Measurements from ENCODE around the gene LRRN3.
A peak's percentile ranks its signal among the peaks of the same experiment; 100 is the strongest.

LRRN3 gene

GRCh38 chr7:111101856-111102646 lies 11.1 kb downstream of the LRRN3 start:
- DNase-seq (ENCODE audit: low read depth), result no peak
- H3K4me3 ChIP-seq (ENCODE audit: low read depth, low read length), result no peak overlapping the region

GRCh38 chr7:111103136-111103535 lies 12.2 kb downstream of the LRRN3 start:
- no peak overlapping the region for H3K4me3 ChIP-seq (ENCODE audit: low read depth, low read length)
- no peak for DNase-seq (ENCODE audit: low read depth)

- H3K4me3 ChIP-seq (ENCODE audit: low read depth, low read length), result no peak overlapping the region
- no peak for DNase-seq (ENCODE audit: low read depth)
Observed at GRCh38 chr7:111103678-111104274, 12.8 kb downstream of the LRRN3 start.

GRCh38 chr7:111104710-111105109 lies 13.8 kb downstream of the LRRN3 start:
- no peak overlapping the region for H3K4me3 ChIP-seq (ENCODE audit: low read depth, low read length)
- DNase-seq (ENCODE audit: low read depth), result no peak

GRCh38 chr7:111105269-111105668 lies 14.3 kb downstream of the LRRN3 start:
- no peak for DNase-seq (ENCODE audit: low read depth)
- H3K4me3 ChIP-seq (ENCODE audit: low read depth, low read length), result no peak overlapping the region

- DNase-seq (ENCODE audit: low read depth), result no peak
- H3K4me3 ChIP-seq (ENCODE audit: low read depth, low read length), result no peak overlapping the region
Observed at GRCh38 chr7:111107579-111107978, 16.7 kb downstream of the LRRN3 start.

GRCh38 chr7:111108000-111108399 lies 17.1 kb downstream of the LRRN3 start:
- DNase-seq (ENCODE audit: low read depth), result no peak
- H3K4me3 ChIP-seq (ENCODE audit: low read depth, low read length), result no peak overlapping the region

- no peak overlapping the region for H3K4me3 ChIP-seq (ENCODE audit: low read depth, low read length)
- DNase-seq (ENCODE audit: low read depth), result peak; percentile 23
Observed at GRCh38 chr7:111108496-111108895, 17.6 kb downstream of the LRRN3 start.

GRCh38 chr7:111112439-111112838 lies 21.5 kb downstream of the LRRN3 start:
- DNase-seq (ENCODE audit: low read depth), result no peak

GRCh38 chr7:111113263-111114017 lies 22.5 kb downstream of the LRRN3 start:
- DNase-seq (ENCODE audit: low read depth), result no peak
- H3K4me3 ChIP-seq (ENCODE audit: low read depth, low read length), result no peak overlapping the region

More at GRCh38 chr7:111112439-111112838, 21.5 kb downstream of the LRRN3 start:
- no peak overlapping the region for H3K4me3 ChIP-seq (ENCODE audit: low read depth, low read length)

- H3K4me3 ChIP-seq (ENCODE audit: low read depth, low read length), result no peak overlapping the region
- DNase-seq (ENCODE audit: low read depth), result no peak
Observed at GRCh38 chr7:111115966-111116365, 25.0 kb downstream of the LRRN3 start.

GRCh38 chr7:111126987-111127386 lies 36.1 kb downstream of the LRRN3 start:
- H3K4me3 ChIP-seq (ENCODE audit: low read depth, low read length), result no peak overlapping the region
- no peak for DNase-seq (ENCODE audit: low read depth)

- DNase-seq (ENCODE audit: low read depth), result no peak
Observed at GRCh38 chr7:111129435-111129834, 38.5 kb downstream of the LRRN3 start.

GRCh38 chr7:111132833-111133232 lies 41.9 kb downstream of the LRRN3 start:
- H3K4me3 ChIP-seq (ENCODE audit: low read depth, low read length), result no peak overlapping the region
- DNase-seq (ENCODE audit: low read depth), result no peak

More at GRCh38 chr7:111129435-111129834, 38.5 kb downstream of the LRRN3 start:
- no peak overlapping the region for H3K4me3 ChIP-seq (ENCODE audit: low read depth, low read length)

- no peak overlapping the region for H3K4me3 ChIP-seq (ENCODE audit: low read depth, low read length)
- no peak for DNase-seq (ENCODE audit: low read depth)
Observed at GRCh38 chr7:111137296-111138192, 46.6 kb downstream of the LRRN3 start.

GRCh38 chr7:111138193-111138569 lies 47.3 kb downstream of the LRRN3 start:
- DNase-seq (ENCODE audit: low read depth), result no peak
- H3K4me3 ChIP-seq (ENCODE audit: low read depth, low read length), result no peak overlapping the region

- no peak for DNase-seq (ENCODE audit: low read depth)
- no peak overlapping the region for H3K4me3 ChIP-seq (ENCODE audit: low read depth, low read length)
Observed at GRCh38 chr7:111138586-111138985, 47.7 kb downstream of the LRRN3 start.

GRCh38 chr7:111140091-111140865 lies 49.4 kb downstream of the LRRN3 start:
- no peak overlapping the region for H3K4me3 ChIP-seq (ENCODE audit: low read depth, low read length)
- no peak for DNase-seq (ENCODE audit: low read depth)

GRCh38 chr7:111145472-111145871 lies 54.5 kb downstream of the LRRN3 start:
- DNase-seq (ENCODE audit: low read depth), result peak; percentile 33

More at GRCh38 chr7:111145472-111145871, 54.5 kb downstream of the LRRN3 start:
- no peak overlapping the region for H3K4me3 ChIP-seq (ENCODE audit: low read depth, low read length)

Measured in skeletal muscle cell (primary cell).